Measurements from ENCODE around the gene SHC3. TPM values are rescaled to one million over a fixed set of nuclear protein-coding genes. Genes with fewer than 3 reads are reported as not detected.
"Not testable (repeated sequence)": the region's sequence is repeated elsewhere in the genome, so short reads cannot be mapped to it uniquely, and the experiment has no call there.

SHC3 gene
- total RNA-seq, 1 donor from 2014 or later: 0.52 TPM

- no peak overlapping the region for H3K9ac ChIP-seq (ENCODE audit: low read depth in 1 of 3, low read length in 3 of 3)
- H3K27ac ChIP-seq (ENCODE audit: low read depth, low read length): no peak overlapping the region
- no peak overlapping the region for H3K4me3 ChIP-seq (ENCODE audit: low read length in 3 of 3)
- H3K36me3 ChIP-seq (ENCODE audit: control insufficient read depth in 3 of 3, insufficient read depth in 3 of 3, low read length in 3 of 3): no peaks in the 10 kb centered on the region
- no peaks in the 10 kb centered on the region for H3K4me1 ChIP-seq (ENCODE audit: control insufficient read depth in 3 of 3, insufficient read depth in 3 of 3, low read length in 3 of 3)
- no peaks in the 10 kb centered on the region for H3K27me3 ChIP-seq (ENCODE audit: control insufficient read depth in 3 of 3, insufficient read depth in 3 of 3, low read length in 3 of 3)
- H3K9me3 ChIP-seq (ENCODE audit: control insufficient read depth in 3 of 3, low read length in 3 of 3): no peaks in the 10 kb centered on the region
These were observed 34.8 kb upstream of the SHC3 start for GRCh38 chr9:89213396-89213880.

- Histone ChIP-seq H3K27me3 (ENCODE audit: control insufficient read depth in 3 of 3, insufficient read depth in 3 of 3, low read length in 3 of 3) (no peaks in the 10 kb centered on the region), H3K9ac (ENCODE audit: low read depth in 1 of 3, low read length in 3 of 3) (no peak overlapping the region), H3K4me1 (ENCODE audit: control insufficient read depth in 3 of 3, insufficient read depth in 3 of 3, low read length in 3 of 3) (no peaks in the 10 kb centered on the region), H3K4me3 (ENCODE audit: low read length in 3 of 3) (no peak overlapping the region), H3K36me3 (ENCODE audit: control insufficient read depth in 3 of 3, insufficient read depth in 3 of 3, low read length in 3 of 3) (no peaks in the 10 kb centered on the region), H3K9me3 (ENCODE audit: control insufficient read depth in 3 of 3, low read length in 3 of 3) (no peaks in the 10 kb centered on the region), H3K27ac (ENCODE audit: low read depth, low read length) (no peak overlapping the region)
These were observed 33.6 kb upstream of the SHC3 start for GRCh38 chr9:89212171-89212570.

DNA sequence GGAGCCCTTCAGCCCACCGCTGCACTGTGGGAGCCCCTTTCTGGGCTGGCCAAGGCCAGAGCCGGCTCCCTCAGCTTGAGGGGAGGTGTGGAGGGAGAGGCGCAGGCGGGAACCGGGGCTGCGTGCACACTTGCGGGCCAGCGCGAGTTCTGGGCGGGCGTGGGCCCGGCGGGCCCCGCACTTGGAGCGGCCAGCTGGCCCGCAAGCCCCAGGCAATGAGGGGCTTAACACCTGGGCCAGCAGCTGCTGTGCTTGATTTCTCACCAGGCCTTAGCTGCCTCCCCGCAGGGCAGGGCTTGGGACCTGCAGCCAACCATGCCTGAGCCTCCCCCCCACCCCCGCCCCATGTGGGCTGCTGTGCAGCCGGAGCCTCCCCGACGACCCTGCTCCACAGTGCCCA lies 30.7 kb upstream of the SHC3 start:
- not testable (repeated sequence) for H3K9me3 ChIP-seq (ENCODE audit: control insufficient read depth in 3 of 3, low read length in 3 of 3); H3K9ac ChIP-seq (ENCODE audit: low read depth in 1 of 3, low read length in 3 of 3); H3K4me1 ChIP-seq (ENCODE audit: control insufficient read depth in 3 of 3, insufficient read depth in 3 of 3, low read length in 3 of 3); H3K4me3 ChIP-seq (ENCODE audit: low read length in 3 of 3); H3K27me3 ChIP-seq (ENCODE audit: control insufficient read depth in 3 of 3, insufficient read depth in 3 of 3, low read length in 3 of 3); H3K36me3 ChIP-seq (ENCODE audit: control insufficient read depth in 3 of 3, insufficient read depth in 3 of 3, low read length in 3 of 3); H3K27ac ChIP-seq (ENCODE audit: low read depth, low read length)

- no peak overlapping the region for H3K4me3 ChIP-seq (ENCODE audit: low read length in 3 of 3)
- no peak overlapping the region for H3K9ac ChIP-seq (ENCODE audit: low read depth in 1 of 3, low read length in 3 of 3)
- H3K36me3 ChIP-seq (ENCODE audit: control insufficient read depth in 3 of 3, insufficient read depth in 3 of 3, low read length in 3 of 3): no peaks in the 10 kb centered on the region
- H3K9me3 ChIP-seq (ENCODE audit: control insufficient read depth in 3 of 3, low read length in 3 of 3): no peaks in the 10 kb centered on the region
- H3K27ac ChIP-seq (ENCODE audit: low read depth, low read length): no peak overlapping the region
- H3K27me3 ChIP-seq (ENCODE audit: control insufficient read depth in 3 of 3, insufficient read depth in 3 of 3, low read length in 3 of 3): no peaks in the 10 kb centered on the region
- H3K4me1 ChIP-seq (ENCODE audit: control insufficient read depth in 3 of 3, insufficient read depth in 3 of 3, low read length in 3 of 3): no peaks in the 10 kb centered on the region
These were observed 28.4 kb upstream of the SHC3 start for GRCh38 chr9:89207026-89207425.

- no peak overlapping the region for H3K9ac ChIP-seq (ENCODE audit: low read depth in 1 of 3, low read length in 3 of 3)
- no peaks in the 10 kb centered on the region for H3K9me3 ChIP-seq (ENCODE audit: control insufficient read depth in 3 of 3, low read length in 3 of 3)
- no peaks in the 10 kb centered on the region for H3K4me1 ChIP-seq (ENCODE audit: control insufficient read depth in 3 of 3, insufficient read depth in 3 of 3, low read length in 3 of 3)
- H3K4me3 ChIP-seq (ENCODE audit: low read length in 3 of 3): no peak overlapping the region
- H3K27ac ChIP-seq (ENCODE audit: low read depth, low read length): no peak overlapping the region
- no peaks in the 10 kb centered on the region for H3K36me3 ChIP-seq (ENCODE audit: control insufficient read depth in 3 of 3, insufficient read depth in 3 of 3, low read length in 3 of 3)
- H3K27me3 ChIP-seq (ENCODE audit: control insufficient read depth in 3 of 3, insufficient read depth in 3 of 3, low read length in 3 of 3): no peaks in the 10 kb centered on the region
These were observed 26.2 kb upstream of the SHC3 start for GRCh38 chr9:89204801-89205200.

DNA sequence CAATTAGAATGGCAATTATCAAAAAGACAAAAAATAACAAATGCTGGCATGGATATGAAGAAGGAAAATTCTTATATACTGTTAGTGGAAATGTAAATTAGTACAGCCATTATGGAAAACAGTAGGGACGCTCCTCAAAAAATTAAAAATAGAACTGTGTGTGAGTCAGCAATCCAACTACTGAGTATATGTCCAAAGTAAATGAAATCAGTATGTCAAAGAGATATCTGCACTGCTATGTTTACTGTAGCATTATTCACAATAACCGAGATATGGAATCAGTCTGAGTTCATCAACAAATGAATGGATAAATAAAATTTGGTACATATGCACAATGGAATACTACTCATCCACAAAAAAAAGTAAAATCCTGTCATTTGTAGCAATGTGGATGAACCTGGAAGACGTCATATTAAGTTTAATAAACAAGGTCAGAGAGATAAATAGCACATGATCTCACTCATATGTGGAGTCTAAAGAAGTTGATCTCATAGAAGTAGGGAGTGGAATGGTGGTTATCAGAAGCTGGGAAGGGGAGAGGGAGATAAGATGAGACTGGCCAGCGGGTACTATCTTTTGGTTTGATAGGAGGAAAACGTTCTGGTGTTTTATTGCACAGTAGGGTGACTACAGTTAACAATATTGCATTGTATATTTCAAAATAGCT lies 16.6 kb upstream of the SHC3 start:
- H3K4me1 ChIP-seq (ENCODE audit: control insufficient read depth in 3 of 3, insufficient read depth in 3 of 3, low read length in 3 of 3): no peaks in the 10 kb centered on the region

GRCh38 chr9:89194421-89195130 lies 16.0 kb upstream of the SHC3 start:
- Histone ChIP-seq H3K4me3 (ENCODE audit: low read length in 3 of 3) (no peak overlapping the region), H3K27ac (ENCODE audit: low read depth, low read length) (no peak overlapping the region), H3K4me1 (ENCODE audit: control insufficient read depth in 3 of 3, insufficient read depth in 3 of 3, low read length in 3 of 3) (no peaks in the 10 kb centered on the region), H3K36me3 (ENCODE audit: control insufficient read depth in 3 of 3, insufficient read depth in 3 of 3, low read length in 3 of 3) (no peaks in the 10 kb centered on the region), H3K9ac (ENCODE audit: low read depth in 1 of 3, low read length in 3 of 3) (no peak overlapping the region), H3K27me3 (ENCODE audit: control insufficient read depth in 3 of 3, insufficient read depth in 3 of 3, low read length in 3 of 3) (no peaks in the 10 kb centered on the region), H3K9me3 (ENCODE audit: control insufficient read depth in 3 of 3, low read length in 3 of 3) (peaks cover 0 to 9% (median 4%) of the 10 kb centered on the region in 3 donors)

More for the DNA sequence above, 16.6 kb upstream of the SHC3 start:
- peaks cover 0 to 9% (median 4%) of the 10 kb centered on the region in 3 donors for H3K9me3 ChIP-seq (ENCODE audit: control insufficient read depth in 3 of 3, low read length in 3 of 3)
- no peaks in the 10 kb centered on the region for H3K27me3 ChIP-seq (ENCODE audit: control insufficient read depth in 3 of 3, insufficient read depth in 3 of 3, low read length in 3 of 3)
- H3K36me3 ChIP-seq (ENCODE audit: control insufficient read depth in 3 of 3, insufficient read depth in 3 of 3, low read length in 3 of 3): no peaks in the 10 kb centered on the region
- H3K27ac ChIP-seq (ENCODE audit: low read depth, low read length): no peak overlapping the region
- H3K9ac ChIP-seq (ENCODE audit: low read depth in 1 of 3, low read length in 3 of 3): no peak overlapping the region
- no peak overlapping the region for H3K4me3 ChIP-seq (ENCODE audit: low read length in 3 of 3)

- Histone ChIP-seq H3K36me3 (ENCODE audit: control insufficient read depth in 3 of 3, insufficient read depth in 3 of 3, low read length in 3 of 3) (no peaks in the 10 kb centered on the region), H3K27me3 (ENCODE audit: control insufficient read depth in 3 of 3, insufficient read depth in 3 of 3, low read length in 3 of 3) (no peaks in the 10 kb centered on the region), H3K9ac (ENCODE audit: low read depth in 1 of 3, low read length in 3 of 3) (no peak overlapping the region), H3K4me1 (ENCODE audit: control insufficient read depth in 3 of 3, insufficient read depth in 3 of 3, low read length in 3 of 3) (no peaks in the 10 kb centered on the region), H3K27ac (ENCODE audit: low read depth, low read length) (no peak overlapping the region), H3K9me3 (ENCODE audit: control insufficient read depth in 3 of 3, low read length in 3 of 3) (no peaks in the 10 kb centered on the region), H3K4me3 (ENCODE audit: low read length in 3 of 3) (no peak overlapping the region)
These were observed 12.4 kb upstream of the SHC3 start for GRCh38 chr9:89191004-89191403.

GRCh38 chr9:89189215-89189614 lies 10.6 kb upstream of the SHC3 start:
- Histone ChIP-seq H3K9ac (ENCODE audit: low read depth in 1 of 3, low read length in 3 of 3) (no peak overlapping the region), H3K36me3 (ENCODE audit: control insufficient read depth in 3 of 3, insufficient read depth in 3 of 3, low read length in 3 of 3) (no peaks in the 10 kb centered on the region), H3K9me3 (ENCODE audit: control insufficient read depth in 3 of 3, low read length in 3 of 3) (no peaks in the 10 kb centered on the region), H3K27me3 (ENCODE audit: control insufficient read depth in 3 of 3, insufficient read depth in 3 of 3, low read length in 3 of 3) (peaks cover 0 to 3% (median 0%) of the 10 kb centered on the region in 3 donors), H3K4me3 (ENCODE audit: low read length in 3 of 3) (no peak overlapping the region), H3K4me1 (ENCODE audit: control insufficient read depth in 3 of 3, insufficient read depth in 3 of 3, low read length in 3 of 3) (no peaks in the 10 kb centered on the region), H3K27ac (ENCODE audit: low read depth, low read length) (no peak overlapping the region)

DNA sequence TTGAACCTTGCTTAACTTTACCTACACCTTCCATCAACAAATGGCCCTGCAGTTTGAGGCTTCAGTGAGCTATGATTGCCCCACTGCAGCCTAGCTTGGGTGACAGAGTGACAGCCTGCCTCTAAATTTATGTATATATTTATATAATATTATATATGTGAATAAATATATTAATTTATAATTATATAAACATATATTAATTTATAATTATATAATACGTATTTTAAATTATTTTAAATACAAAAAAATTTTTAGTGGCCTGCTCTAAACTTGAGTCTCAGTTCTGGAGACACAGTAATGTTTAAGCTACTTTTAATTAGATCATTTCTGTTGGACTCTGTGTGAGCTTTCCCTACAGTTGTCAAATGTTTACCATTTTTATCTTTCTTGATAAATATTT lies 9.3 kb upstream of the SHC3 start:
- Histone ChIP-seq H3K36me3 (ENCODE audit: control insufficient read depth in 3 of 3, insufficient read depth in 3 of 3, low read length in 3 of 3) (no peaks in the 10 kb centered on the region), H3K9ac (ENCODE audit: low read depth in 1 of 3, low read length in 3 of 3) (no peak overlapping the region), H3K4me3 (ENCODE audit: low read length in 3 of 3) (no peak overlapping the region), H3K9me3 (ENCODE audit: control insufficient read depth in 3 of 3, low read length in 3 of 3) (no peaks in the 10 kb centered on the region), H3K27me3 (ENCODE audit: control insufficient read depth in 3 of 3, insufficient read depth in 3 of 3, low read length in 3 of 3) (peaks cover 0 to 3% (median 0%) of the 10 kb centered on the region in 3 donors), H3K27ac (ENCODE audit: low read depth, low read length) (no peak overlapping the region), H3K4me1 (ENCODE audit: control insufficient read depth in 3 of 3, insufficient read depth in 3 of 3, low read length in 3 of 3) (no peaks in the 10 kb centered on the region)

All from skeletal muscle tissue (tissue), 4 donors.